Endothelial cell of hepatic sinusoid (primary cell): ENCODE measurements around the gene SOBP.

Experiments used
- in situ Hi-C: cut with HindIII; loops from 2 replicates; pipeline ENCODE4 v1.10.0; 2017; ENCODE audit warnings: low sequenced_read_pairs

SOBP gene

GRCh38 chr6:107578642-107579341, 88.9 kb downstream of the SOBP start:
- in situ Hi-C loops = no loop called here

- in situ Hi-C loops = no loop called here
Measured at GRCh38 chr6:107579456-107580056, 89.6 kb downstream of the SOBP start.

- in situ Hi-C loops = no loop called here
Measured at GRCh38 chr6:107582086-107582485, 92.2 kb downstream of the SOBP start.

- in situ Hi-C loops = no loop called here
Measured at GRCh38 chr6:107584726-107585125, 94.8 kb downstream of the SOBP start.

GRCh38 chr6:107585815-107586435, 96.0 kb downstream of the SOBP start:
- in situ Hi-C loops = no loop called here

- in situ Hi-C loops = no loop called here
Measured at GRCh38 chr6:107587451-107587850, 97.5 kb downstream of the SOBP start.

- in situ Hi-C loops = no loop called here
Measured at GRCh38 chr6:107589199-107589598, 99.3 kb downstream of the SOBP start.

- in situ Hi-C loops = no loop called here
Measured at GRCh38 chr6:107589934-107590333, 100.0 kb downstream of the SOBP start.

- in situ Hi-C loops = no loop called here
Measured at GRCh38 chr6:107590378-107590777, 100.5 kb downstream of the SOBP start.

GRCh38 chr6:107591346-107591745, 101.4 kb downstream of the SOBP start:
- in situ Hi-C loops = no loop called here

- in situ Hi-C loops = no loop called here
Measured at GRCh38 chr6:107592806-107593205, 102.9 kb downstream of the SOBP start.

GRCh38 chr6:107594736-107595135, 104.8 kb downstream of the SOBP start:
- in situ Hi-C loops = no loop called here

- in situ Hi-C loops = no loop called here
Measured at GRCh38 chr6:107598091-107598490, 108.2 kb downstream of the SOBP start.

- in situ Hi-C loops = no loop called here
Measured at GRCh38 chr6:107599043-107599442, 109.1 kb downstream of the SOBP start.

- in situ Hi-C loops = no loop called here
Measured at GRCh38 chr6:107600121-107600520, 110.2 kb downstream of the SOBP start.

GRCh38 chr6:107600936-107601335, 111.0 kb downstream of the SOBP start:
- in situ Hi-C loops = no loop called here

GRCh38 chr6:107601406-107601805, 111.5 kb downstream of the SOBP start:
- in situ Hi-C loops = no loop called here

GRCh38 chr6:107602321-107603005, 112.5 kb downstream of the SOBP start:
- in situ Hi-C loops = no loop called here

- in situ Hi-C loops = no loop called here
Measured at GRCh38 chr6:107603006-107603370, 113.1 kb downstream of the SOBP start.

- in situ Hi-C loops = no loop called here
Measured at GRCh38 chr6:107604549-107604948, 114.6 kb downstream of the SOBP start.

- in situ Hi-C loops = no loop called here
Measured at GRCh38 chr6:107606407-107606806, 116.5 kb downstream of the SOBP start.

- in situ Hi-C loops = no loop called here
Measured at GRCh38 chr6:107607116-107607515, 117.2 kb downstream of the SOBP start.
